DOHH2 (cell line): ENCODE results near the gene PCDHB14.
"Not testable (repeated sequence)": the region's sequence is repeated elsewhere in the genome, so short reads cannot be mapped to it uniquely, and the experiment has no call there.

Experiments used
- H3F3A ChIP-seq: fragments of 200-600 bp; sonication (generic), shearing (Covaris generic); 2 replicates; pipeline ENCODE4 v1.6.0; 2016; ENCODE audit warnings: antibody characterized with exemption, mild to moderate bottlenecking; ENCODE audit not compliant: control insufficient read depth, insufficient read depth
- H3K27ac ChIP-seq: fragments of 200-600 bp; sonication (generic); 2 replicates; pipeline ENCODE4 v1.5.1; 2014; ENCODE audit warnings: low read depth, mild to moderate bottlenecking, low read length, moderate library complexity
- H3K27me3 ChIP-seq: fragments of 200-600 bp; sonication (generic); 2 replicates; pipeline ENCODE4 v1.6.1; 2014; ENCODE audit warnings: mild to moderate bottlenecking, low read length, mixed read lengths; ENCODE audit not compliant: control insufficient read depth
- H3K36me3 ChIP-seq: fragments of 200-600 bp; sonication (generic); 2 replicates; pipeline ENCODE4 v1.6.1; 2014; ENCODE audit warnings: mild to moderate bottlenecking, low read length, moderate library complexity, mixed read lengths; ENCODE audit not compliant: control insufficient read depth
- H3K4me1 ChIP-seq: fragments of 200-600 bp; sonication (generic); 2 replicates; pipeline ENCODE4 v1.6.1; 2014; ENCODE audit warnings: mild to moderate bottlenecking, low read length, mixed read lengths; ENCODE audit not compliant: control insufficient read depth
- H3K4me2 ChIP-seq: fragments of 200-600 bp; sonication (generic); 2 replicates; pipeline ENCODE4 v1.6.0; 2014; ENCODE audit warnings: mild to moderate bottlenecking, low read length, moderate library complexity
- H3K4me3 ChIP-seq: fragments of 200-600 bp; sonication (generic); 2 replicates; pipeline ENCODE4 v1.5.1; 2014; ENCODE audit warnings: mild to moderate bottlenecking, low read length, mixed read lengths
- H3K79me2 ChIP-seq: fragments of 200-600 bp; sonication (generic); 2 replicates; pipeline ENCODE4 v1.6.1; 2014; ENCODE audit warnings: mild to moderate bottlenecking, low read length, mixed read lengths; ENCODE audit not compliant: control insufficient read depth
- H3K9me2 ChIP-seq: fragments of 200-600 bp; sonication (generic); replicated peaks from 2 replicates; pipeline ENCODE4 v1.6.1; 2014; ENCODE audit warnings: mild to moderate bottlenecking, low read length, mixed read lengths; ENCODE audit not compliant: control insufficient read depth
- H3K9me3 ChIP-seq: fragments of 200-600 bp; sonication (generic); 2 replicates; pipeline ENCODE4 v1.6.1; 2014; ENCODE audit warnings: antibody characterized with exemption, low read length, mixed read lengths; ENCODE audit not compliant: control insufficient read depth, insufficient read depth
- H4K20me1 ChIP-seq: fragments of 200-600 bp; sonication (generic); 2 replicates; pipeline ENCODE4 v1.6.0; 2014; ENCODE audit warnings: low read depth, mild to moderate bottlenecking, antibody characterized with exemption, low read length, moderate library complexity; ENCODE audit not compliant: control insufficient read depth, insufficient read depth
- EZH2phosphoT487 ChIP-seq: fragments of 200-600 bp; sonication (generic); IDR thresholded peaks from 2 replicates; pipeline ENCODE4 v1.6.1; 2017; ENCODE audit warnings: borderline replicate concordance, mild to moderate bottlenecking, antibody characterized with exemption, low read length, moderate library complexity, mixed read lengths
- TF ChIP-seq, protein P1 (sequence below): fragments of 200-600 bp; sonication (generic); IDR thresholded peaks from one replicate; pipeline ENCODE4 v1.5.1; 2014; ENCODE audit warnings: antibody characterized with exemption, mild to moderate bottlenecking, low read depth, low read length; ENCODE audit not compliant: poor library complexity, severe bottlenecking

PCDHB14 gene

DNA sequence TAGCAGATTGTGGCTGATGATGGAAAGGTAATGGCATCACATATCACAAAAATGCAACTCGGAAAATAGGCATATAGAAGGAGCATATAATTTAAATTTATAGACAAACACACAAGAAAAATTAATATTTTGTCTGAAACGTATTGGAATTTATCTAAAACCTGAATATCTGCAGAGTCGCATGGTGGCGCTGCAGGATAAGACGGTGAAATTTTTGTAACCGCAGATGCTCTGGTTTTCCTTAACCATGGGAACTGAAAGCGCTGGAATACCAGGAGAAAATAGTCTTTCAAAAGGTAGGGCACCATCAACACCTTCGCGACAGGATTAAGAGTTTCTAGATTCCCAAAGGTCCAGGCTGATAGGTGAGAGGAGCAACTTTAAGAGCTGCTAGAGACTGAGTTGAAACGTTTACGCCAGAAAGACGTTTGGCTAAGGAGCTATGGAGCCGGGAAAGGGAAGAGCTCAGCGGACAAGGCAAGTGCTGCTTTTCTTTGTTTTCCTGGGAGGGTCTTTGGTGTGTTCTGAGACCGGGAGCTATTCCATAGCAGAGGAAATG, 11.0 kb downstream of the PCDHB14 start:
- H3K9me3 ChIP-seq = peaks cover 3% of the 10 kb centered on the region; the same call in 1 of the 2 replicates
- H3K4me2 ChIP-seq = no peak overlapping the region
- H3K36me3 ChIP-seq = no peaks in the 10 kb centered on the region
- no peak for TF ChIP-seq EZH2phosphoT487
- TF ChIP-seq, protein P1, sequence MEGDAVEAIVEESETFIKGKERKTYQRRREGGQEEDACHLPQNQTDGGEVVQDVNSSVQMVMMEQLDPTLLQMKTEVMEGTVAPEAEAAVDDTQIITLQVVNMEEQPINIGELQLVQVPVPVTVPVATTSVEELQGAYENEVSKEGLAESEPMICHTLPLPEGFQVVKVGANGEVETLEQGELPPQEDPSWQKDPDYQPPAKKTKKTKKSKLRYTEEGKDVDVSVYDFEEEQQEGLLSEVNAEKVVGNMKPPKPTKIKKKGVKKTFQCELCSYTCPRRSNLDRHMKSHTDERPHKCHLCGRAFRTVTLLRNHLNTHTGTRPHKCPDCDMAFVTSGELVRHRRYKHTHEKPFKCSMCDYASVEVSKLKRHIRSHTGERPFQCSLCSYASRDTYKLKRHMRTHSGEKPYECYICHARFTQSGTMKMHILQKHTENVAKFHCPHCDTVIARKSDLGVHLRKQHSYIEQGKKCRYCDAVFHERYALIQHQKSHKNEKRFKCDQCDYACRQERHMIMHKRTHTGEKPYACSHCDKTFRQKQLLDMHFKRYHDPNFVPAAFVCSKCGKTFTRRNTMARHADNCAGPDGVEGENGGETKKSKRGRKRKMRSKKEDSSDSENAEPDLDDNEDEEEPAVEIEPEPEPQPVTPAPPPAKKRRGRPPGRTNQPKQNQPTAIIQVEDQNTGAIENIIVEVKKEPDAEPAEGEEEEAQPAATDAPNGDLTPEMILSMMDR = no peak
- H3K4me1 ChIP-seq = no peaks in the 10 kb centered on the region
- H3F3A ChIP-seq = no peaks in the 10 kb centered on the region
- H3K4me3 ChIP-seq = no peak overlapping the region
- H4K20me1 ChIP-seq = no peaks in the 10 kb centered on the region
- no peaks in the 10 kb centered on the region for H3K9me2 ChIP-seq
- H3K27me3 ChIP-seq = no peaks in the 10 kb centered on the region
- H3K79me2 ChIP-seq = no peaks in the 10 kb centered on the region
- H3K27ac ChIP-seq = no peak overlapping the region

DNA sequence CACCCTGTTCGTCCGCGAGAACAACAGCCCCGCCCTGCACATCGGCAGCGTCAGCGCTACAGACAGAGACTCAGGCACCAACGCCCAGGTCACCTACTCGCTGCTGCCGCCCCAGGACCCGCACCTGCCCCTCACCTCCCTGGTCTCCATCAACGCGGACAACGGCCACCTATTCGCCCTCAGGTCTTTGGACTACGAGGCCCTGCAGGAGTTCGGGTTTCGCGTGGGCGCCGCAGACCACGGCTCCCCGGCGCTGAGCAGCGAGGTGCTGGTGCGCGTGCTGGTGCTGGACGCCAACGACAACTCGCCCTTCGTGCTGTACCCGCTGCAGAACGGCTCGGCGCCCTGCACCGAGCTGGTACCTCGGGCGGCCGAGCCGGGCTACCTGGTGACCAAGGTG, 12.8 kb downstream of the PCDHB14 start:
- H3K4me3 ChIP-seq, H3K4me1 ChIP-seq, H3K9me3 ChIP-seq, H3K79me2 ChIP-seq, H3K36me3 ChIP-seq, H3K27me3 ChIP-seq, H3K9me2 ChIP-seq, H3F3A ChIP-seq, H3K27ac ChIP-seq, H3K4me2 ChIP-seq, H4K20me1 ChIP-seq: not testable (repeated sequence)

- H3K9me2 ChIP-seq = no peaks in the 10 kb centered on the region
- no peaks in the 10 kb centered on the region for H3K36me3 ChIP-seq
- H3F3A ChIP-seq = no peaks in the 10 kb centered on the region
- no peaks in the 10 kb centered on the region for H3K4me1 ChIP-seq
- no peak overlapping the region for H3K4me2 ChIP-seq
- TF ChIP-seq, protein P1 = no peak
- no peak for TF ChIP-seq EZH2phosphoT487
- no peaks in the 10 kb centered on the region for H4K20me1 ChIP-seq
- no peaks in the 10 kb centered on the region for H3K79me2 ChIP-seq
- H3K27ac ChIP-seq = no peak overlapping the region
- H3K27me3 ChIP-seq = no peaks in the 10 kb centered on the region
- H3K9me3 ChIP-seq = peaks cover 4% of the 10 kb centered on the region; the same call in 1 of the 2 replicates
- H3K4me3 ChIP-seq = no peak overlapping the region
Observed at GRCh38 chr5:141236516-141237313, 13.6 kb downstream of the PCDHB14 start.

DNA sequence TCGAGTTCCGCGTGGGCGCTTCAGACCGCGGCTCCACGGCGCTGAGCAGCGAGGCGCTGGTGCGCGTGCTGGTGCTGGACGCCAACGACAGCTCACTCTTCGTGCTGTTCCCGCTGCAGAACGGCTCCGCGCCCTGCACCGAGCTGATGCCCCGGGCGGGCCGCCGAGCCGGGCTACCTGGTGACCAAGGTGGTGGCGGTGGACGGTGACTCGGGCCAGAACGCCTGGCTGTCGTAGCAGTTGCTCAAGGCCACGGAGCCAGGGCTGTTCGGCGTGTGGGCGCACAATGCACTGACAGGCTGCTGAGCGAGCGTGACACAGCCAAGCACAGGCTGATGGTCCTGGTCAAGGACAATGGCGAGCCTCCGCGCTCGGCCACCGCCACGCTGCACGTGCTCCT, 18.4 kb downstream of the PCDHB14 start:
- TF ChIP-seq, protein P1 = no peak
- no peak for TF ChIP-seq EZH2phosphoT487
- Histone ChIP-seq H3K4me1 (no peaks in the 10 kb centered on the region), H3K9me3 (peaks cover 9% of the 10 kb centered on the region; the same call in 1 of the 2 replicates), H3K27me3 (no peaks in the 10 kb centered on the region), H3K79me2 (no peaks in the 10 kb centered on the region), H3K4me3 (no peak overlapping the region), H3K27ac (no peak overlapping the region), H3K4me2 (no peak overlapping the region), H3K36me3 (no peaks in the 10 kb centered on the region), H3K9me2 (no peaks in the 10 kb centered on the region), H4K20me1 (no peaks in the 10 kb centered on the region), H3F3A (no peaks in the 10 kb centered on the region)
